GM21737 (cell line): ENCODE measurements around the gene TRAF5.

Experiments
- ATAC-seq: cut with Tn5 transposase; IDR thresholded peaks from one replicate; pipeline ENCODE4 v1.9.1; 2021; ENCODE audit warnings: mild to moderate bottlenecking, moderate library complexity; ENCODE audit not compliant: unreplicated experiment

TRAF5 gene

DNA sequence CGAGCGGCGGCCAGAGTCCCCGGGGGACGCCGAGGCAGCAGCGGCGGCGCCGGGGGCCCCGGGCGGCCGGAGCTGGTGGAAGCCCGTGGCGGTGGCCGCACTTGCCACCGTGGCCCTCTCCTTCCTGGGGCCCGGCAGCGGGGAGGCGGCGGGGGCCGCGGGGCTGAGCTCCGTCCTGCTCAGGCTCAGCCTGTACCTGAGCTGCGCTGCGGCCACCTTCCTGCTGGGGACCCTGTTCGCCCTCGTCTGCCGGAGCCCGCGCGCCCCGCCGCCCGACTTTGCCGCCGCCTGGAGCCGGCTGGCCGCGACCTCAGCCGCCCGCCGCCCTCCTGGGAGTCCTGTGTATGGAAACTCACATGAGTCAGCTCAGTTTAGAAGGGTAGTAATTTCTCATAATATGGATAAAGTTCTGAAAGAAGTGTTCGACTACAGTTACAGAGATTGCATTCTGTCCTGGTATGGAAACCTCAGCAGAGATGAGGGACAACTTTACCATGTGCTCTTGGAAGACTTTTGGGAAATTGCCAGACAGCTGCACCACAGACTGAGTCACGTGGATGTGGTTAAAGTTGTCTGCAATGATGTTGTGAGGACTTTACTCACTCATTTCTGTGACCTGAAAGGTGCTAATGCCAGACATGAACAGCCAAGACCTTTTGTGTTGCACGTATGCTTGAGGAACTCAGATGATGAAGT, 90.1 kb downstream of the TRAF5 start:
- peak; percentile 43 for ATAC-seq

DNA sequence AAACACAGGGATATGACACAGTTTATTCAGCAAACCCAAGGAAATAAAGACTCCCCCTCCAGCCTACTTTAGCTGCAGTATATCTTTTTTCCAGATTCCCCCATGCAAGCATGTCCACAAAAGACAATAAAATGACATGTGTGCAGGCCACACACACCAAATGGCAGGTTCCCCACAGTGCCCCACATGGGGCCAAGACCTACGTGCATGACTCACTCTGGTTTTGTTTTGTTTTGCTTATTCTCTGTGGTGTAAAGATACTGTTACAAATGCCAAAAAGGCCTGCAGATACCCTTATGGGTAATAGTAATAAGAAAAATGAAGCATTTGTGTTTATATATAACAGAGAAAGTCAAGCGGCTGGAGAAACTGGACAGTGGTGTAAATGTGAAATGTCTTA, 93.8 kb downstream of the TRAF5 start:
- ATAC-seq = no peak

GRCh38 chr1:211420845-211421454, 94.3 kb downstream of the TRAF5 start:
- no peak for ATAC-seq

GRCh38 chr1:211424018-211424417, 97.4 kb downstream of the TRAF5 start:
- no peak for ATAC-seq
